ENCODE results near the gene PTPRN2. TPM values are rescaled to one million over a fixed set of nuclear protein-coding genes. Genes with fewer than 3 reads are reported as not detected.

The PTPRN2 gene
- total and polyA plus RNA-seq, 2 of the 8 experiments (the other 6 are each of a cell fraction or from before 2014, with no cell fraction given): 2.6 to 4.5 TPM

GRCh38 chr7:157547611-157548010, 1040.0 kb downstream of the PTPRN2 start (continued):
- TF ChIP-seq CHD7 (IDR thresholded peaks at IDR 0.05; ENCODE audit: insufficient replicate concordance, low read length) (no peak), SIX5 (IDR thresholded peaks at IDR 0.05; ENCODE audit: low read depth, low read length) (no peak), SP1 (IDR thresholded peaks at IDR 0.05; ENCODE audit: low read depth, low read length) (no peak), RXRA (IDR thresholded peaks at IDR 0.05; ENCODE audit: insufficient read depth, low read depth, low read length) (no peak), SIN3A (conservative IDR thresholded peaks at IDR 0.05 in 1 of 2, IDR thresholded peaks at IDR 0.05 in 1 of 2; ENCODE audit: low read depth in 1 of 2, low read length in 2 of 2) (no peak), RBBP5 (IDR thresholded peaks at IDR 0.05; ENCODE audit: borderline replicate concordance, low read depth, low read length) (no peak), TAF1 (IDR thresholded peaks at IDR 0.05; ENCODE audit: low read depth, low read length) (no peak), CHD2 (IDR thresholded peaks at IDR 0.05; ENCODE audit: low read length) (no peak)

All from H1 (cell line).